Measurements from ENCODE around the gene SPOPL.
"Not testable (repeated sequence)": the region's sequence is repeated elsewhere in the genome, so short reads cannot be mapped to it uniquely, and the experiment has no call there.

Gene SPOPL

DNA sequence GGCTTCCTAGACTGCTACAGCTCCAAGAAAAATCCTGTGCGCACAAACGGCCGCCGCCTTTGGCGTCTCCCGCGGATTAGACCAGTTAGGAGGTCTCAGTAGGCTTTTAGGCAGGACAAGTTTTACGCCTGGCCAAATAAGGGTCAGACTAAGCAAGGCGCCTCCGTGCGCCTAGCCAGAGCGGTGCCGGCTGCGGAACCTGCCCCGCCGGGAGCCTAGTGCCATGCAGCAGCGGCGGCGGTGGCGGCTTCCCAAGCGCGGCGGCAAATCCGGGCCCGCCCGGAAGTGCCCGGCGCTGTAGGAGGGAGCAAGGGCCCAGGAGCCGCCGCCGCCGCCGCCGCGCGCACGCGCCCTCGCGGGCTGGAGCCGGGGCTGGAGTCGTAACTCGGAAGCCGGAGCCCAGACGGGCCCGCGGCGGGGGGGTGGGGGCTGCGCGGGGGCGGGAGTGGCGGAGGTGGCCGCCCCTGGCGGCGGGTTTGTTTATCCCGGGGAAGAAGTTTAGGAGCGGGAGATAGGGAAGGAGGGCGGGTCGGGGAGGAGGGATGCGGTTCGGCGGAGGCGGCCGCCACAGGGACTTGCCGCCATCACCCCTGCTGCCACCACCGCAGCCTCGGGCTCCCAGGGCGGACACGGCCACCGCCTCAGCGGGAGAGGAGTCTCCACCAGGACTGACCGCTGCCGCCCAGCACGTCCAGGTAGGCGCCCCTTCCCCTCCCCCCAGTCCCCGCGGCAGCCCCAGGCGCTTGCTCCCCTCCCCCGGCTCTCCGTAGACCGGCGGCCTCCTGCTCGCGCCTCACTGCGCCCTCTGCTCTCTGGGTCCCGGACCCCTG, at the start of gene SPOPL:
TSS of gene SPOPL (plus strand) at position 346 of the 830 bp plus-strand sequence. CDS start 48,447 bp downstream, outside the sequence.
- FAIRE-seq = no peak

GRCh38 chr2:138452324-138452723, 49.2 kb upstream of the SPOPL start:
- no peak for FAIRE-seq

GRCh38 chr2:138453815-138454214, 47.8 kb upstream of the SPOPL start:
- no peak for FAIRE-seq

- FAIRE-seq = no peak
Measured at GRCh38 chr2:138454761-138455160, 46.8 kb upstream of the SPOPL start.

- no peak for FAIRE-seq
Measured at GRCh38 chr2:138455275-138455674, 46.3 kb upstream of the SPOPL start.

DNA sequence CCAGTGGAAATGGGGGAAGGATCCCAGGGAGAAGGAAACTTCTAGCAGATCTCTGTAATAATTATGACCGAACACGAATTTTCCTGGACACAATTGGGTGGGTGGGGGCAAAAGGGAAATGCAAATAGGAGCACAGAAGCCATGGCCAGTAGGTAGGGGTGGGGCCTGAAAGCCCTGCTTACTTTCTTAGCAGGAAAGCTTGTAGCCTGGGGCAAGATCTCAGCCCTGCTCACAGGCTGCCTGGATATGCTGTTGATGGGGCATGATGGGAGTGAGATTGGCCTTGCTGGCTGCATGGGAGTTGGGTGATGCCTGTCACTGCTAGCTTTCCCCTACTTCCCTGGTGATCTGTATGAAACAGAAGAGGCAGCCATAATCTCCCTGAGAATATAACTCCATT, 45.9 kb upstream of the SPOPL start:
- no peak for FAIRE-seq

GRCh38 chr2:138462689-138463088, 38.9 kb upstream of the SPOPL start:
- not testable (repeated sequence) for FAIRE-seq

GRCh38 chr2:138468617-138469016, 33.0 kb upstream of the SPOPL start:
- FAIRE-seq = no peak

DNA sequence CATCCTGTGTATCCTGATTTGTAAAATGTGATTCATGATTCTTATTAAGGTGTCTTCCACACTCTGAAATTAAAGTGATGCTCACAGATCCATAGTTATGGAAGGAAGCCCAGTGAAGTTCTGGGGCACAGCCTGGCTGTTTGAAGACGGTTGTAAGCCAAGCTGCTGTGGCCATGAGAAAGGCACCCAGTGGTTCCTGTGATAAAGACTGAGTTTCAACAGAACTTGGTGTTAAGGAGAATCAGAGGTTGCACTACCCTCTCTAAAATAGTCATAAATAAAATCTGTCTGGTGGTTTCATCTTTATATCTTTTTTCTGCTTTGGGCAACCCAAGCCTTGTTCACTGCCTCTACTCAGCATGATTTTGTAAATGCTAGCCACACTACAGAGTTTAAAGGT, 32.2 kb upstream of the SPOPL start:
- FAIRE-seq = no peak

- no peak for FAIRE-seq
Measured at GRCh38 chr2:138470941-138471340, 30.6 kb upstream of the SPOPL start.

- no peak for FAIRE-seq
Measured at GRCh38 chr2:138474100-138474825, 27.3 kb upstream of the SPOPL start.

- no peak for FAIRE-seq
Measured at GRCh38 chr2:138475277-138475776, 26.2 kb upstream of the SPOPL start.

- no peak for FAIRE-seq
Measured at GRCh38 chr2:138476186-138476585, 25.4 kb upstream of the SPOPL start.

GRCh38 chr2:138476940-138477339, 24.6 kb upstream of the SPOPL start:
- FAIRE-seq = no peak

GRCh38 chr2:138482796-138483195, 18.8 kb upstream of the SPOPL start:
- FAIRE-seq = not testable (repeated sequence)

DNA sequence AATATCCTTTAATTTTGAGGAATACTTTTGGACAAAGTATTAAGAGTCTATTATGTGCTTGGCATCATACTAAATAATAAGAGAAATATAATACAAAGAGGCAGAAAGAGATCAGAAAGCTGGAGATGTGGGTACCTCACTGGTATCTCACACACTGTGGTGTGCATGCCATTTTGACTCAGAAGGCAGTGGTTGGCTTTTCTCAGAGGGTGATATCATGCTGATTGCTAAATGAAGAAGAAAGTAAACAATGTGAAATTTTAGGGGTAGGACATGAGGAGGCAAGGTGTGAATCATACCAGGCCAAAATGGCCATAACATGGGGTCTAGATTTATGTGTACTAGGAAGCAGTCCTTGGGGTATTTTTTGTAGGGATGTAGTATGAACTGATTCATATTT, 16.6 kb upstream of the SPOPL start:
- FAIRE-seq = no peak

DNA sequence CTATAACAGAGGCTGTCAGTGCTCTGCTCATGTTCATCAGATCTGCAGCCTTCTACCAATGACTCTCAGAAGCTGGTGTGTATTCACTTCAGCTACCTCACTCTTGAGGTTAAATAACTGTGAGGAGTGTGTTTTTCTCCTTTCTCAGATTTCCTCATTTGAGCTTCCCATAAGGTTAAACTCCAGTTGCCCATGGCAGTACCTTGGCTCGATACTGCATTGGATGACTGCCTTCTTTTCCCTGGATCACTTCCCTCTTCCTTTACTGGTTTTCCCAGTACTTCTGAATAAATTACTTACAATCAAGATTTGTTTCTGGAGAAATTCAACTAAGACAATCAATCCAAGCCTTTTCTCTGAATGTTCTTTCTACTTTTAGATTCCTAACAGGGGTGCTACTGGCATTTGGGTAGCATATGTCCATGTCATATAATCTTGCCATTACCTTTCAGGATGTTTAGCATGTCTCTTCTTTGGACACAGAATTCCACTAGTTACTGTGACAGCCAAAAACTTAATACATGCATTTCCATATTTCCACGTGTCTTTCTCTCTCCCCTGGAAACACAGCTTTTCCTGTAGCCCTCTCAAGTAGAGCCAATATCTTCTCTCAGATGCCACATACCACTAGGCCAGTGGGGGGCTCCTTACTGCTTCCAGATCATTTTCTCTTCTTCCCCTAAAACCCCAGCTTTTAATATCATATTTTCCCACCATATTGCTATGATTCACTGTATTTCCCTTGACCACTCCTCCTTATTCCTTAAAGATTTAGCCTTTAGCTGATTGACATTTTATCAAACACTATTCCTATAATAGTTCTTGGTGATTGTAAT, 15.0 kb upstream of the SPOPL start:
- no peak for FAIRE-seq

- FAIRE-seq = no peak
Measured at GRCh38 chr2:138490673-138491494, 10.7 kb upstream of the SPOPL start.

DNA sequence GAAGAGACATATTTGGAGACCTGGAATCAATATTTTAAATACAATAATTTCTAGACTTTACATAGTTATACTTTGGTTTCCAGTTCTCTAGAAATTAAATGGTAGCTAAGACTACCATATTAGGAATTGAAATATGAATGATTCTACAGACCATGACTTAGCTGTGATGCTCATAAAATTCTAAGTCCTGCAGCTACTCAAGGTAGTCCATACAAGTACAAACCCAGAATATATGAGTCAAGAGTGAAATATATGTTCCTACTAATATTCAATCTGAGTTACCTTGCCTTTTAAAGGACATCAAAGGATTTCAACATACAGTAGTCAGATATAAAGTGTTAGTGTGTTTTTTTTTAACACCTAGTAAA, 10.1 kb upstream of the SPOPL start:
- no peak for FAIRE-seq

DNA sequence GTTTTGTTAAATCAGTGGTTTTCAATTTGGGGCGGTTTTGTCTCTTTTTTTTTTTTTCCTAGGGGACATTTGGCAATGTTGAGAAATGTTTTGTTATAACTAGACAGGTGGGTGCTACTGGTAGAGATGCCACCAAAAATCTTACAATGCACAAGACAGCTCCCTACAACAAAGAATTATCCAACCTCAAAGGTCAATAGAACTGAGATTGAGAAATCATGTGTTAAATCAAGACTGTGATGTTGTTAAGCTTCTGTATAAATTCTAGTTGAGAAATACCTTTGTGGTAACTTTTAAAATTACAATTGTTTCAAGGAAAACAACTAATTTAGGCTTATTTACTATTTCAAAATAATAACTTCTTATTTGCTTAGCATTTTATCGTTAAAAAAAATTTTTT, 9.4 kb upstream of the SPOPL start:
- FAIRE-seq = no peak

DNA sequence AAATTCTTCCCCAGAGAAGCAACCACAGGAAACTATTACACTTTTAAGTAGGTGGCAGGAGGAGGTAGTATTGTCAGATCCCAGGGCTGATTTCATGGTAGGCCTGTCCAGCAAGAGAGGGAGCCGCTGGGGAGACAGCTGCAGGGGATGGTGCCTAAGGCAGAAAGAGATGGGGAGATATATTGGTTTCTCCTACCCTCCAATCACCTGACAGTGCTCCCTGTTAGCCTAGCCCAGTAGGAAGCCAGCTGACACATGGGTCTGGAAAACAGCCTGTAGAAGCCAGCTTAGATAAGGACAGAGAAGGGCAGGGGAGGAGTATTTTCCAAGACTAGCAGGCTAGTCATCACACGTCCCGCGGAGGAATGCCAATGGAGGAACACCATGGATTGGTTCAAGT, 8.2 kb upstream of the SPOPL start:
- no peak for FAIRE-seq
